GM12878 (cell line): Measurements from ENCODE around the gene ADORA2B.

Experiments
- BACH1 ChIP-seq: fragments of 450-650 bp; IDR thresholded peaks from 2 replicates; pipeline ENCODE4 v1.6.1; 2017; ENCODE audit warnings: mild to moderate bottlenecking, borderline replicate concordance
- CHD2 ChIP-seq: IDR thresholded peaks from 2 replicates; pipeline ENCODE4 v1.6.1; 2011; ENCODE audit warnings: low read depth, low read length, improper control_type of control experiment, borderline replicate concordance
- HDGF ChIP-seq: fragments of 450-650 bp; IDR thresholded peaks from 2 replicates; pipeline ENCODE4 v1.6.1; 2016; ENCODE audit warnings: antibody characterized with exemption
- MEF2A ChIP-seq: IDR thresholded peaks from 2 replicates; pipeline ENCODE4 v1.6.1; 2011; ENCODE audit warnings: low read depth, mild to moderate bottlenecking, low read length, moderate library complexity; ENCODE audit not compliant: insufficient read depth
- POLR2A ChIP-seq: IDR thresholded peaks from 2 replicates; pipeline ENCODE4 v1.6.1; 2011; ENCODE audit warnings: low read depth, mild to moderate bottlenecking, low read length
- SUPT20H ChIP-seq: IDR thresholded peaks from 2 replicates; pipeline ENCODE4 v1.6.1; 2011; ENCODE audit warnings: low read depth, mild to moderate bottlenecking, low read length, moderate library complexity, borderline replicate concordance; ENCODE audit not compliant: control insufficient read depth
- TF ChIP-seq, protein P1 (sequence below), 3 experiments: IDR thresholded peaks in 2 of 3; conservative IDR thresholded peaks in 1 of 3; 2 replicates each; pipeline ENCODE4 v1.5.1; 2011; ENCODE audit warnings: low read depth in 3 of 3, low read length in 3 of 3, mild to moderate bottlenecking in 3 of 3, control low read depth in 2 of 3, moderate library complexity in 2 of 3, inconsistent platforms in 1 of 3, mixed read lengths in 1 of 3; ENCODE audit not compliant: control insufficient read depth in 2 of 3, insufficient read depth in 1 of 3; ENCODE audit errors: extremely low read depth in 1 of 3

DNA sequence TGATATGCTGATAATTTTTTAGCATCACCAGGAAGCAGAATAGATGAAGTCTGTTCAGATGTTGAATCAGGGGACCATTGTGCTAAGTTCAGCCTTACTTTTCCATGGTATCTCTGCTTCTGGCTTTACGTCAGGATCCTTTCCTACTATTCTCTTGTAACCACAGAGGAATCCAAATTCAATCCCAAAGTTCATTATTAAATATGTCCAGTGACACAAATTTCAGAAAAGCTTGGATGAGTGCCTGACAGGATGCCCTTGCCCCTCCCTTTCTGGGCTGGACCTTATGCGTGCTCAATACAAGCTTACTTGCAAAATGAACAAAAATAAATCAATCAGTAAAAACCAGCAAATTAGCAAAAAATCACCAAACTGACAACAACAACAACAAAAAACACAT is 37.6 kb upstream of the ADORA2B start:
- TF ChIP-seq, protein P1, sequence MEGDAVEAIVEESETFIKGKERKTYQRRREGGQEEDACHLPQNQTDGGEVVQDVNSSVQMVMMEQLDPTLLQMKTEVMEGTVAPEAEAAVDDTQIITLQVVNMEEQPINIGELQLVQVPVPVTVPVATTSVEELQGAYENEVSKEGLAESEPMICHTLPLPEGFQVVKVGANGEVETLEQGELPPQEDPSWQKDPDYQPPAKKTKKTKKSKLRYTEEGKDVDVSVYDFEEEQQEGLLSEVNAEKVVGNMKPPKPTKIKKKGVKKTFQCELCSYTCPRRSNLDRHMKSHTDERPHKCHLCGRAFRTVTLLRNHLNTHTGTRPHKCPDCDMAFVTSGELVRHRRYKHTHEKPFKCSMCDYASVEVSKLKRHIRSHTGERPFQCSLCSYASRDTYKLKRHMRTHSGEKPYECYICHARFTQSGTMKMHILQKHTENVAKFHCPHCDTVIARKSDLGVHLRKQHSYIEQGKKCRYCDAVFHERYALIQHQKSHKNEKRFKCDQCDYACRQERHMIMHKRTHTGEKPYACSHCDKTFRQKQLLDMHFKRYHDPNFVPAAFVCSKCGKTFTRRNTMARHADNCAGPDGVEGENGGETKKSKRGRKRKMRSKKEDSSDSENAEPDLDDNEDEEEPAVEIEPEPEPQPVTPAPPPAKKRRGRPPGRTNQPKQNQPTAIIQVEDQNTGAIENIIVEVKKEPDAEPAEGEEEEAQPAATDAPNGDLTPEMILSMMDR (IDR thresholded peaks at IDR 0.05 in 2 of 3, conservative IDR thresholded peaks at IDR 0.05 in 1 of 3; ENCODE audit: control insufficient read depth in 2 of 3, extremely low read depth in 1 of 3, insufficient read depth in 1 of 3, low read depth in 3 of 3, low read length in 3 of 3), result no peak
- TF ChIP-seq POLR2A, result no peak
- no peak for TF ChIP-seq BACH1
- TF ChIP-seq SUPT20H, result no peak
- TF ChIP-seq MEF2A, result no peak
- no peak for TF ChIP-seq HDGF
- no peak for TF ChIP-seq CHD2
